Bronchial epithelial cell (primary cell): ENCODE data around the gene ASPSCR1. TPM values are rescaled to one million over a fixed set of nuclear protein-coding genes. Genes with fewer than 3 reads are reported as not detected.

Experiments
- DNase-seq: peaks from one replicate; pipeline ENCODE4 v3.0.0-alpha.2; 2010; ENCODE audit warnings: low read depth
- FAIRE-seq: peaks from 2 replicates; lab custom pipeline; 2011; peaks lifted over from hg19 to GRCh38; lab: Jason Lieb, UNC
- H3K27me3 ChIP-seq: 2 replicates; pipeline ENCODE4 v1.5.1; 2011; ENCODE audit warnings: low read length; ENCODE audit not compliant: control insufficient read depth, insufficient read depth
- H3K36me3 ChIP-seq: 2 replicates; pipeline ENCODE4 v1.5.1; 2011; ENCODE audit warnings: low read length; ENCODE audit not compliant: control insufficient read depth, insufficient read depth
- H3K4me3 ChIP-seq: 2 replicates; pipeline ENCODE4 v1.5.1; 2011; ENCODE audit warnings: mild to moderate bottlenecking, low read depth, low read length, control low read depth
- CTCF ChIP-seq: IDR thresholded peaks from 2 replicates; pipeline ENCODE4 v1.5.1; 2011; ENCODE audit warnings: mild to moderate bottlenecking, moderate library complexity, low read length, control low read depth, inconsistent platforms; ENCODE audit not compliant: insufficient read depth, severe bottlenecking
- total RNA-seq: library from RNA; depleted of rRNA; stranded (reverse); fragments of >200 nt; gene quantifications from 2 replicates; pipeline ENCODE4 v1.2.1, GENCODE V29; 2014

ASPSCR1 gene
- total RNA-seq, 1 donor from 2014 or later = 22.6 TPM

DNA sequence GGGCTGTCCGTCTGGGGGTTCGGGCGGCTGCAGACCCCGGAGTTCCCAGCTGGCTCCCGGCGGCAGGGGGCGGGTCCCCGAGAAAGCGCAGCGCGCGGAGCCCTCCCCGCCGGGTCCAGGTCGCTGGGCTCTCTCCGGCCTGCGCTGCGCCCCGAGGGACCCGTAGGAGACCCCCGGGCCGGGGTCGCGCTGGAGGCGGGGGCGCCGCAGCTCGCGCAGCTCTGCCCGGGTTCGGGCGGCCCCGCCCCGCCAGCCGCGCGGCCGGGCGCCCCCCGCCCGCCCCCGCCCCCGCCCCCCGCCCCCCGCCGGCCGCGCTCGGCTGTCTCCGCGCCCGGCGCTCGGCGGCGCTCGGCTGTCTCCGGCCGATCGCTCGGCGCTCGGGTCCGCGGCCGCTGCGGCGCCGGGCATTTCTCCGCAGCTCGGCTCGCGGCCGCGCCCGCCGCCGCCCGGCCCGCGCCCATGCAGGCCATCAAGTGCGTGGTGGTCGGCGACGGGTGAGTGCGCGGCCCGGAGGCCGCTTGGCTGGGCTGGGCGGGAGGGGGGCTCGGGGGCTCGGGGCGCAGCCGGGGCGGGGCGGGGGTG is 54.0 kb downstream of the ASPSCR1 start, which contains the start of gene RAC3:
TSS of gene RAC3 (plus strand) at position 376 of the 582 bp plus-strand sequence. CDS start at position 460, 84 bp downstream.
- no peak for TF ChIP-seq CTCF
- no peaks in the 10 kb centered on the region for H3K27me3 ChIP-seq
- FAIRE-seq (no peak), DNase-seq (no peak)
- H3K4me3 ChIP-seq = peak within 1 kb of the TSS; percentile 51
- H3K36me3 ChIP-seq = peaks cover 9% of the 10 kb centered on the region

DNA sequence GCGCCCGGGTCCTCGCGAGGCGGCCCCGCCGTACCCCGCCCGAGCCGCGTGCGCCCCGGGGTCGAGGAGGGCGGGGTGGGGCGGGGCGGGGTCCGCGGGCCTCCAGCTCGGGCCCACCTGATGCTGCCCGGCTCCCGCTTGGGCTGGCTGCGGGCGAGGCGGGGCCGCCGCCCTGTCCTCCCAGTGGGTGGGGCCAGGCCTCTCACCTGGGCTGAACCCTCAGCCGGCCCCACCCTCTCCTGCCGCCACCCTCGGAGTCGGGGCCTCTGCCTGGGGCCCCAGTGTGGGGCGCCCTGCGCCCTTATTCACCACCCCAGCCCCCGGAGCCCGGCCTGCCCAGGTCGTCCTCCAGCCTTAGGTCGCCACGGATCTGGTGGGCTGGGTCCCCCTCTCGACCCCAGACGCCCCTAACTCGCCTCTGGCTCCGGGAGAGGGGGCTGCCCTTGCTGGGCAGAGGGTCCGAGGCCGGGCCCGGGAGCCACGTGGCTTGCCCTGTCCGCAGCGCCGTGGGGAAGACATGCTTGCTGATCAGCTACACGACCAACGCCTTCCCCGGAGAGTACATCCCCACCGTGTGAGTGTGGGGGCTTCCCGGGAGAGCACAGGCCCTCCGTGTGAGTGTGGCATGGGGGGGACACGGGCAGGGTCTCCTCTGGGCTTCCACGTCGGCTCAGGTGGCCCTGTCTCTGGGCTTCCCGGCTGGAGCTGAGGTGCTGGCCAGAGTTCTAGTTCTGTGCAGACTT is 54.6 kb downstream of the ASPSCR1 start:
- Histone ChIP-seq H3K4me3 (peak overlapping the region; percentile 51), H3K36me3 (peaks cover 10% of the 10 kb centered on the region), H3K27me3 (no peaks in the 10 kb centered on the region)
- no peak for TF ChIP-seq CTCF
- DNase-seq (peak; percentile 25), FAIRE-seq (no peak)

GRCh38 chr17:82033359-82034085 is 56.1 kb downstream of the ASPSCR1 start:
- DNase-seq (no peak), FAIRE-seq (no peak)
- TF ChIP-seq CTCF = no peak
- Histone ChIP-seq H3K4me3 (no peak overlapping the region), H3K36me3 (peaks cover 7% of the 10 kb centered on the region), H3K27me3 (no peaks in the 10 kb centered on the region)

DNA sequence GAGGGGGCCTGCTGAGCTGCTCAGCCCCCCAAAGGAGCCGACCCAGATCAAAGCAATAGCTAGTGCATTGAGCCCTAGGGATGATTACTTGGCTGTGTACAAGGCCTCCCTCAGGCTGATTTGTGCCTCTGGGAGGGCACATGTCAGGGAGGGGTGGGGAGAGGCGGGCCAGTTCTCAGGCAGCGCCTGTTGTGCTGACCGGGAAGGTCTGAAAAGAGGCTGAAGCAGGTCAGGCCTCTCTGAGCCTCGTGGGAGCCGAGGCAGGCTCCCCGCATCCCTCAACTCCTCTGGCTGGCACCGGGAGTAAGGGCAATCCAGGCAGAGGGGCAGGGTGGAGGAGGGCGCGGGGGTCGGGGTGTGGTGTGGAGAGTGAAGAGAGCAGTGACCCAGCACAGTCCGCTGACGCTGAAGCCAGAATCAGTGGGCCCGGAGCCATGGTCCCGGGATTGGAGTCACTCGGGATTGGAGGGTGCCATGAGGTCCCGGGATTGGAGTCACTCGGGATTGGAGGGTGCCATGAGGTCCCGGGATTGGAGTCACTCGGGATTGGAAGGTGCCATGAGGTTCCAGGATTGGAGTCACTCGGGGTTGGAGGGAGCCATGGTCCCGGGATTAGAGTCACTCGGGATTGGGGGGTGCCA is 57.1 kb downstream of the ASPSCR1 start:
- peaks cover 7% of the 10 kb centered on the region for H3K36me3 ChIP-seq
- FAIRE-seq = no peak

More for the DNA sequence above, 57.1 kb downstream of the ASPSCR1 start:
- no peak for TF ChIP-seq CTCF
- no peaks in the 10 kb centered on the region for H3K27me3 ChIP-seq
- DNase-seq = no peak
- H3K4me3 ChIP-seq = no peak overlapping the region
